Measurements from ENCODE around the gene TMA7.

TMA7 gene

GRCh38 chr3:48435223-48435595 is 4.8 kb upstream of the TMA7 start:
- TF ChIP-seq CTCF (IDR thresholded peaks at IDR 0.05; ENCODE audit: extremely low read depth, missing control alignments), result no peak
- DNase-seq (ENCODE audit: low spot score), result no peak

- peak; percentile 88 for DNase-seq (ENCODE audit: low spot score)
- peak; percentile 100 for TF ChIP-seq CTCF (IDR thresholded peaks at IDR 0.05; ENCODE audit: extremely low read depth, missing control alignments)
Observed at GRCh38 chr3:48435774-48436476, 4.1 kb upstream of the TMA7 start.

GRCh38 chr3:48436477-48436787 is 3.6 kb upstream of the TMA7 start:
- TF ChIP-seq CTCF (IDR thresholded peaks at IDR 0.05; ENCODE audit: extremely low read depth, missing control alignments), result no peak
- DNase-seq (ENCODE audit: low spot score), result no peak

GRCh38 chr3:48436855-48437254 is 3.2 kb upstream of the TMA7 start:
- TF ChIP-seq CTCF (IDR thresholded peaks at IDR 0.05; ENCODE audit: extremely low read depth, missing control alignments), result no peak
- no peak for DNase-seq (ENCODE audit: low spot score)

- TF ChIP-seq CTCF (IDR thresholded peaks at IDR 0.05; ENCODE audit: extremely low read depth, missing control alignments), result no peak
Observed at GRCh38 chr3:48437812-48438211, 2.2 kb upstream of the TMA7 start.

GRCh38 chr3:48440590-48440958 is 517 bp downstream of the TMA7 start:
- DNase-seq (ENCODE audit: low spot score), result no peak
- TF ChIP-seq CTCF (IDR thresholded peaks at IDR 0.05; ENCODE audit: extremely low read depth, missing control alignments), result no peak

More at GRCh38 chr3:48437812-48438211, 2.2 kb upstream of the TMA7 start:
- DNase-seq (ENCODE audit: low spot score), result no peak

- DNase-seq (ENCODE audit: low spot score), result no peak
- TF ChIP-seq CTCF (IDR thresholded peaks at IDR 0.05; ENCODE audit: extremely low read depth, missing control alignments), result no peak
Observed at GRCh38 chr3:48441940-48442339, 1.9 kb downstream of the TMA7 start.

Measured in GM20000 (cell line).